Measurements from ENCODE around the gene TSR1.

Gene TSR1

DNA sequence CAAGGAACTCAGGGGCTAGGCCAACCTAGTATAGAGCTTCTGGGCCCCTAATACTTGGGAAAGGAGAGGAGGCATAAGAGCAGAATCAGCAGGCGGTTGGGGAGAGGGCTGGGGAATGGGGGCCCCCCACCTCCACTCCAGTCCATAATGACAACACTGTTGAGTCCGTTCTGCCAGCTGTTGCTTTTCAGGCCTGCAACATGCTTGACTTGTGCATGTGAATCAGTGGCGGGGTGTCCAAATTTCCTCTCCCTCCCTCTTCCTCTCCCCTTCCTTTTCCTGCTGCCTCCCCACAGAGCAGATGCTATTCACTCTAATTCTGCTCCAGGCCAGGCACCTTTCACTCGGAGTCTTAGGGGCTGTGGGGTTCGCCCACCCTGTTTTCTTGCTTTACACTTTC lies 32.8 kb upstream of the TSR1 start:
- TF ChIP-seq POLR2AphosphoS5 (IDR thresholded peaks at IDR 0.05; ENCODE audit: low read depth) = no peak
- TF ChIP-seq SPI1 (IDR thresholded peaks at IDR 0.05; ENCODE audit: borderline replicate concordance, low read depth) = no peak
- TF ChIP-seq, protein P1, sequence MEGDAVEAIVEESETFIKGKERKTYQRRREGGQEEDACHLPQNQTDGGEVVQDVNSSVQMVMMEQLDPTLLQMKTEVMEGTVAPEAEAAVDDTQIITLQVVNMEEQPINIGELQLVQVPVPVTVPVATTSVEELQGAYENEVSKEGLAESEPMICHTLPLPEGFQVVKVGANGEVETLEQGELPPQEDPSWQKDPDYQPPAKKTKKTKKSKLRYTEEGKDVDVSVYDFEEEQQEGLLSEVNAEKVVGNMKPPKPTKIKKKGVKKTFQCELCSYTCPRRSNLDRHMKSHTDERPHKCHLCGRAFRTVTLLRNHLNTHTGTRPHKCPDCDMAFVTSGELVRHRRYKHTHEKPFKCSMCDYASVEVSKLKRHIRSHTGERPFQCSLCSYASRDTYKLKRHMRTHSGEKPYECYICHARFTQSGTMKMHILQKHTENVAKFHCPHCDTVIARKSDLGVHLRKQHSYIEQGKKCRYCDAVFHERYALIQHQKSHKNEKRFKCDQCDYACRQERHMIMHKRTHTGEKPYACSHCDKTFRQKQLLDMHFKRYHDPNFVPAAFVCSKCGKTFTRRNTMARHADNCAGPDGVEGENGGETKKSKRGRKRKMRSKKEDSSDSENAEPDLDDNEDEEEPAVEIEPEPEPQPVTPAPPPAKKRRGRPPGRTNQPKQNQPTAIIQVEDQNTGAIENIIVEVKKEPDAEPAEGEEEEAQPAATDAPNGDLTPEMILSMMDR (IDR thresholded peaks at IDR 0.05; ENCODE audit: insufficient read depth, low read length) = no peak
- no peak for TF ChIP-seq GABPA (IDR thresholded peaks at IDR 0.05; ENCODE audit: low read depth)
- TF ChIP-seq, protein P2, sequence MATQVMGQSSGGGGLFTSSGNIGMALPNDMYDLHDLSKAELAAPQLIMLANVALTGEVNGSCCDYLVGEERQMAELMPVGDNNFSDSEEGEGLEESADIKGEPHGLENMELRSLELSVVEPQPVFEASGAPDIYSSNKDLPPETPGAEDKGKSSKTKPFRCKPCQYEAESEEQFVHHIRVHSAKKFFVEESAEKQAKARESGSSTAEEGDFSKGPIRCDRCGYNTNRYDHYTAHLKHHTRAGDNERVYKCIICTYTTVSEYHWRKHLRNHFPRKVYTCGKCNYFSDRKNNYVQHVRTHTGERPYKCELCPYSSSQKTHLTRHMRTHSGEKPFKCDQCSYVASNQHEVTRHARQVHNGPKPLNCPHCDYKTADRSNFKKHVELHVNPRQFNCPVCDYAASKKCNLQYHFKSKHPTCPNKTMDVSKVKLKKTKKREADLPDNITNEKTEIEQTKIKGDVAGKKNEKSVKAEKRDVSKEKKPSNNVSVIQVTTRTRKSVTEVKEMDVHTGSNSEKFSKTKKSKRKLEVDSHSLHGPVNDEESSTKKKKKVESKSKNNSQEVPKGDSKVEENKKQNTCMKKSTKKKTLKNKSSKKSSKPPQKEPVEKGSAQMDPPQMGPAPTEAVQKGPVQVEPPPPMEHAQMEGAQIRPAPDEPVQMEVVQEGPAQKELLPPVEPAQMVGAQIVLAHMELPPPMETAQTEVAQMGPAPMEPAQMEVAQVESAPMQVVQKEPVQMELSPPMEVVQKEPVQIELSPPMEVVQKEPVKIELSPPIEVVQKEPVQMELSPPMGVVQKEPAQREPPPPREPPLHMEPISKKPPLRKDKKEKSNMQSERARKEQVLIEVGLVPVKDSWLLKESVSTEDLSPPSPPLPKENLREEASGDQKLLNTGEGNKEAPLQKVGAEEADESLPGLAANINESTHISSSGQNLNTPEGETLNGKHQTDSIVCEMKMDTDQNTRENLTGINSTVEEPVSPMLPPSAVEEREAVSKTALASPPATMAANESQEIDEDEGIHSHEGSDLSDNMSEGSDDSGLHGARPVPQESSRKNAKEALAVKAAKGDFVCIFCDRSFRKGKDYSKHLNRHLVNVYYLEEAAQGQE (IDR thresholded peaks at IDR 0.05; ENCODE audit: insufficient replicate concordance, low read depth) = no peak
- H3K27me3 ChIP-seq (ENCODE audit: insufficient read depth, poor library complexity, severe bottlenecking) = no peaks in the 10 kb centered on the region
- H3K27ac ChIP-seq (replicated peaks) = no peak overlapping the region
- DNase-seq (ENCODE audit: low read depth in 1 of 2, low spot score in 1 of 2) = no peak
- no peak overlapping the region for H3K4me3 ChIP-seq (replicated peaks; ENCODE audit: insufficient read depth, low read length)

DNA sequence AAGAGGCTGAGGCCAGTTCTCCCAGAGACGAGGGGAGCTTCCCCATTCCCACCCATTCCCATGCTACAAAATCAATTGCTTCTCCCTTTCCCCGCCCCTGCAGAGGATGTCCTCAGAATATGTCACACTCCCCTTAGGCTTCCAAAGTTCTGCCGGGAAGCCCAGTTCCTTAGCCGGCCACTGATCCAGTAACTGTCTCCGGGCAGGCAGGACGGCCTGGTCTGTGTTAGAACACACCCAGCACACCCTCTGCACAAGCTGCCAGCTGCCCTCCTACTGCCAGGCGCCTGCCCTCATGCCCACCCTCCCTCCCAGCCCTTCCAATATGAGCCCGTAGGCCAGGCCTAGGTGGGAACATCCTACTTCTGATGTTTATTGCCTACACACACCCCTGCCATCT lies 32.1 kb upstream of the TSR1 start:
- Histone ChIP-seq H3K27me3 (ENCODE audit: insufficient read depth, poor library complexity, severe bottlenecking) (no peaks in the 10 kb centered on the region), H3K27ac (replicated peaks) (no peak overlapping the region), H3K4me3 (replicated peaks; ENCODE audit: insufficient read depth, low read length) (no peak overlapping the region)
- DNase-seq (ENCODE audit: low read depth in 1 of 2, low spot score in 1 of 2) = no peak
- TF ChIP-seq, protein P2 (IDR thresholded peaks at IDR 0.05; ENCODE audit: insufficient replicate concordance, low read depth) = no peak
- no peak for TF ChIP-seq GABPA (IDR thresholded peaks at IDR 0.05; ENCODE audit: low read depth)
- TF ChIP-seq SPI1 (IDR thresholded peaks at IDR 0.05; ENCODE audit: borderline replicate concordance, low read depth) = no peak
- no peak for TF ChIP-seq POLR2AphosphoS5 (IDR thresholded peaks at IDR 0.05; ENCODE audit: low read depth)
- TF ChIP-seq, protein P1 (IDR thresholded peaks at IDR 0.05; ENCODE audit: insufficient read depth, low read length) = no peak

DNA sequence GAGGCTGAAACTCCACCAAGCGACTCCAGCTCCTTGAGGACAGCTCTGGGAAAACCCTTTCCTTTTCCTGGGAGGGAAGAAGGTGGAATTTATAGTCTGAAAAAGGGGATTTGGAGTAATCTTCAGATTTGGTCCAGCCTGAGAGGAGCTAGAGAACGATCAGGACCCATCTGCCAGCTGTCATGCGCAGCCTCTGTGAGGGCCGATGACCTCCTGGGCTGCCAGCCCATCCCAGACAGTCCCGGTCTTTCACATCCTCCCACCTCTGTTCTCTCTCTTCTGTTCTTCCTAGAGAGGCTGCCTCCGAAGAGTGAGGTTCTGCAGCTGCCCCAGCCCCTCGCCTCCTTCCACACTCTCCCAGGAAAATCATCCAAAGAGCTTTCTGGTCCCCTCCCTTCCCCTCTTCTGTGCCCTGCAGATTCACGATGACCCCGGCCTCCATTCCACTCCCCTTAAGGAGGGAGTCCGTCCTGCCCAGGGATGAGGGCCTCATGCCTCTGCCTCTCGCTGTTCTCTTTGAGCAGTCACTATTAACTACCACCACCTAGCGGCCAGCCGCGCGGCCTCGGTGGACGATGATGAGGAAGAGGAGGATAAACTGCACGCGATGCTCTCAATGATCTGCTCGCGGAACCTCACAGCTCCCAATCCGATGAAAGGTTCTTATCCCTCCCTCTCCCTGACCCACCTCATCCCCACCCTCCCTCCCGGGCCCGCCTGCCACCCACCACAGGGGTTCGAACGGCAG lies 30.7 kb upstream of the TSR1 start:
- TF ChIP-seq GABPA (IDR thresholded peaks at IDR 0.05; ENCODE audit: low read depth) = no peak
- TF ChIP-seq, protein P1 (IDR thresholded peaks at IDR 0.05; ENCODE audit: insufficient read depth, low read length) = no peak
- TF ChIP-seq POLR2AphosphoS5 (IDR thresholded peaks at IDR 0.05; ENCODE audit: low read depth) = no peak
- TF ChIP-seq, protein P2 (IDR thresholded peaks at IDR 0.05; ENCODE audit: insufficient replicate concordance, low read depth) = no peak
- no peak for TF ChIP-seq SPI1 (IDR thresholded peaks at IDR 0.05; ENCODE audit: borderline replicate concordance, low read depth)
- no peaks in the 10 kb centered on the region for H3K27me3 ChIP-seq (ENCODE audit: insufficient read depth, poor library complexity, severe bottlenecking)
- no peak for DNase-seq (ENCODE audit: low read depth in 1 of 2, low spot score in 1 of 2)
- no peak overlapping the region for H3K27ac ChIP-seq (replicated peaks)
- no peak overlapping the region for H3K4me3 ChIP-seq (replicated peaks; ENCODE audit: insufficient read depth, low read length)

Data from HL-60 (cell line).